ENCODE data around the gene TYW1.
"Not testable (repeated sequence)": the region's sequence is repeated elsewhere in the genome, so short reads cannot be mapped to it uniquely, and the experiment has no call there.

DNA sequence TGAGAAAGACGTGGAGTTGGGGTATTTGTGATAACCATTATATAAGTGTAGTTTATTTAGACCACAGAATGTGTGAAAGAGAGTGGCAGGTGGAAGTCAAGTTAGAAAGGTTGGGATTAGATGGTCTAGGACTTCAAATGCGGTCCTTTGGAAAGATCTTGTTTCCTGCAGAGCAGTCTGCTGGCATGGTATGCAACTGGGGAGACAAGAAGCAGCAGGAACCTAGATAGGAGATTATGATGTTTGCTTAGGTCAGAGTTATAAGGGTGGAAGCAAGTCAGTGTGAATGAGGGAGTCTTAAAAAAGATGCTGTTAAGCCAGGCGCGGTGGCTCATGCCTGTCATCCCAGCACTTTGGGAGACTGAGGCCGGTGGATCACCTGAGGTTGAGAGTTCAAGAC is 102.8 kb downstream of the TYW1 start:
- TF ChIP-seq, protein P1, sequence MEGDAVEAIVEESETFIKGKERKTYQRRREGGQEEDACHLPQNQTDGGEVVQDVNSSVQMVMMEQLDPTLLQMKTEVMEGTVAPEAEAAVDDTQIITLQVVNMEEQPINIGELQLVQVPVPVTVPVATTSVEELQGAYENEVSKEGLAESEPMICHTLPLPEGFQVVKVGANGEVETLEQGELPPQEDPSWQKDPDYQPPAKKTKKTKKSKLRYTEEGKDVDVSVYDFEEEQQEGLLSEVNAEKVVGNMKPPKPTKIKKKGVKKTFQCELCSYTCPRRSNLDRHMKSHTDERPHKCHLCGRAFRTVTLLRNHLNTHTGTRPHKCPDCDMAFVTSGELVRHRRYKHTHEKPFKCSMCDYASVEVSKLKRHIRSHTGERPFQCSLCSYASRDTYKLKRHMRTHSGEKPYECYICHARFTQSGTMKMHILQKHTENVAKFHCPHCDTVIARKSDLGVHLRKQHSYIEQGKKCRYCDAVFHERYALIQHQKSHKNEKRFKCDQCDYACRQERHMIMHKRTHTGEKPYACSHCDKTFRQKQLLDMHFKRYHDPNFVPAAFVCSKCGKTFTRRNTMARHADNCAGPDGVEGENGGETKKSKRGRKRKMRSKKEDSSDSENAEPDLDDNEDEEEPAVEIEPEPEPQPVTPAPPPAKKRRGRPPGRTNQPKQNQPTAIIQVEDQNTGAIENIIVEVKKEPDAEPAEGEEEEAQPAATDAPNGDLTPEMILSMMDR (IDR thresholded peaks at IDR 0.05) = not testable (repeated sequence)
- not testable (repeated sequence) for TF ChIP-seq EP300, POLR2A (IDR thresholded peaks at IDR 0.05)
